Renal cortical epithelial cell (primary cell): ENCODE results near the gene CD80. TPM values are rescaled to one million over a fixed set of nuclear protein-coding genes. Genes with fewer than 3 reads are reported as not detected.
"Not testable (repeated sequence)": the region's sequence is repeated elsewhere in the genome, so short reads cannot be mapped to it uniquely, and the experiment has no call there.

ENCODE experiments used
- DNase-seq: peaks from one replicate; pipeline ENCODE4 v3.0.0-alpha.2; 2011; ENCODE audit warnings: low read depth
- total RNA-seq: library from RNA; depleted of rRNA; stranded (reverse); fragments of >200 nt; gene quantifications from 2 replicates; pipeline ENCODE4 v1.2.3, GENCODE V29; 2014

CD80 gene, protein sequence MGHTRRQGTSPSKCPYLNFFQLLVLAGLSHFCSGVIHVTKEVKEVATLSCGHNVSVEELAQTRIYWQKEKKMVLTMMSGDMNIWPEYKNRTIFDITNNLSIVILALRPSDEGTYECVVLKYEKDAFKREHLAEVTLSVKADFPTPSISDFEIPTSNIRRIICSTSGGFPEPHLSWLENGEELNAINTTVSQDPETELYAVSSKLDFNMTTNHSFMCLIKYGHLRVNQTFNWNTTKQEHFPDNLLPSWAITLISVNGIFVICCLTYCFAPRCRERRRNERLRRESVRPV
- not detected in 2 replicates for total RNA-seq

DNA sequence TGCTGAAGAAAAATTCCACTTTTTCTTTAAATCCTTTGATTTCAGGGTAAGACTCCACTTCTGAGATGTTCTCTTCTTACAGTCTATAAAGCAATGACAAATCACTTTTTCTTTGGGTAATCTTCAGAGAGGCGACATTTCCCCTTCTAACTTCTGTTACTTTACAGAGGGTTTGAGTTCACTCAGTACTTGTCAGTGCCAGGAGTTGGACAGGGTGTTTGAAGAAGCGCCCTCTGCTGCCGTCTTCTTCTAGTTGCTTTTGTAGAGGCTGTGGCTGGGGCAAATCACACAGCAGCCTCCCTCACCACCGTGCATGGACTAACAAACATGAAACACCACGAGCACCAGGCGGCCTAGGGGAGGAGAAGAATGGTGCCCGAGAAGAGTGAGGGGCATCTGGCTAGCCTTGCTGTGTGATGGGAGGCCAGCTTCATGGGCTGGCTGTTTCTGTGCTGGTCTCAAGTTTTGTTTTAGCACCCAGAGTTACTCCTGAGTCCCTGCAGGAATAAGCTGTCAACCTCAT is at the start of gene CD80:
Gene CD80, minus strand, starts transcription at position 174 of the 523 bp plus-strand sequence. CDS start 1,886 bp downstream, outside the sequence.
- DNase-seq: peak; percentile 58

DNA sequence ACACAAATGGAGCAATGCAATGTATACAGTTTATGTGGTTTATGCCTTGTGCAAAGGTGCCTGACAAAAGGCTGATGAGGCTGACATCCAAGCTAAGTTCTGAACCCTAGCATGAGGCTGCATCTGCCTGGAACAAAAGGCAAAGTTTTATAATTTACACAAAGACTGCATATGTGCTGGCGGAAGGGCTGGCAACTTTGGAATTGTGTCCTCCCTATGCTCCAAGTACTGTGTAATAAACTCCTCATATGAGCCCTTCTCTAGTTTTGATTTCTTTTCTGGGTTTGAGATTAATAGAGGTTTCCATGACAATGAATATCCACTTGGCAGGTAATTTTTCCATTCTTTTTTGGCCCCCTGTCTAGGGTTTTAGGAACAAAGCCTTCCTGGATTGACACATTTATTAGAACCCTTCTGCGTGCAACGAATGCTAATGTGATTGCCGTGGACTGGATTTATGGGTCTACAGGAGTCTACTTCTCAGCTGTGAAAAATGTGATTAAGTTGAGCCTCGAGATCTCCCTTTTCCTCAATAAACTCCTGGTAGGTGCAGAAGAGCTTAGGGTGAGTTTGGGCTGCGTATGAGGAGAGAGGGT is 49.1 kb upstream of the CD80 start:
- no peak for DNase-seq

DNA sequence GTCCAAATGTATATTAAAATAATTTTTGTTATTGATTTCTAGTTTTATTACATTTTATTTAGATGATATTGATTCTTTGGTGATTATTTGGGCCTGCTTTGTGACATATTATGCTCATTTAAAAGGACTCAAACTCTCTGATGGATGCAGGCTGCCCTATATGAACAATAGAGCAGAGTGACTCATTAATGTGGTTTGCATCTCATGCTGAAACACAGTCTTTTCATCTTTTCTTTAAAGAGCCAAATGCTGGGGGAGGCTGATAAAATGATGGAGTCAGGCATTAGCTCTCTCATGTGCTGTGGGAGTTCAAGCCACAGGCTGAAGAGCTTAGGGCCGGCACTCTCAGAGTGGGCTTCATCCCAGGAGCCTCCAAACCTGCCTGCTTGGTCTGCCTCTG is 45.5 kb upstream of the CD80 start:
- DNase-seq: peak; percentile 51

DNA sequence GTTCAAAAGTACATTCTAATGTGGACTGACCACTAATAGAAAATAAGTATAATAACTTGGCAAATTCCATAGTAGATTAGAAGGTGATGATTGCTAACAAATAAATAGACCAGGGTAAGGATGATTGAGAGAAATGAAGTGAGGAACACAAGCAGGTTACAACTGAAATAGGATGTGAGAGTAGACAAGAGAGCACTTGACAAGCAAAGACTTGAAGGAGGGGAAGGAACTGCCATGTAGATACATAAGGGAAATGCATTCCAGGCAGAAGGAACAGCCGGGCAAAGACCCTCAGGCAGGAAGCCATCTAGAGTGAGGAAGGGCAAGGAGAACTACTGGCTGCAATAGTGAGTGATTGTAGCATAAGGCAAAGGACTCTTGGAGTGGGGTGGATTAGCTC is 43.3 kb upstream of the CD80 start:
- no peak for DNase-seq

DNA sequence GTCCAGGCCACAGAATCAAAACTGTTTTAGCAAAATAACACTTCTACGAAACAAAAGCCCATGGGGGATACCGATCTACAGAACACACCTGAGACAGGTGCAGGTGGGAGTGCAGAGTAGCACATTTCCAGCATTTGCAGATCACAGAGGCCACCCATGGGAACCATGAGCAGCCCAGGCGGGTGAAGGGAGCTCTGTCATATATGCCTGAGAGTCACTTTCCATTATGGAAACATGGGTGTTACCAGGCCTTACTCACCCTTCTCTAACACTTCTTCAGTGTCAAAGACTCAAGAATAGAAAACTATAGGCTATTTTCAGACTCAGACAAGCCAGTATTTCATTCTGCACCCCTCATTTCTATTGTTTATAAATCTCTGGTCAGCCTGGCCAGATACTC is 41.7 kb upstream of the CD80 start:
- DNase-seq: no peak

DNA sequence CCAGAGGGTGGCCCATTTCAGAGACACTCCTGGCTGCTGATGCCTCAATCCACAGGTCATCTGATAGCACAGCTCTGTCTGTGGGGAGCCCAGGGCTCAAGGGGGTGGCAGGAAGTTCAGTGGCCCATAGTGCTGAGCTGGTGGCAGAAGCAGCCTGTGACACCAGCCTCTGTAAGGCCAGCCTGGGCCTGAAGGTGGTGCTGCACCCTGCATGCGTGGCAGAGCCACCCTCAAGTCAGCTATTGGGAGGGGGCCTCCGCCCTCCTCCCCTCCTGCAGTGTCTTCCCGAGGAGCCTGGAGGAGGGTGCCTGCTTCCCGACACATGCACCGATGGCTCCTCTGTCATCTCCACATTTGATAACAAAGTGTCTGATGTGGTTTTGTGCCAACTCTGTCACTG is 41.3 kb upstream of the CD80 start:
- DNase-seq: no peak

DNA sequence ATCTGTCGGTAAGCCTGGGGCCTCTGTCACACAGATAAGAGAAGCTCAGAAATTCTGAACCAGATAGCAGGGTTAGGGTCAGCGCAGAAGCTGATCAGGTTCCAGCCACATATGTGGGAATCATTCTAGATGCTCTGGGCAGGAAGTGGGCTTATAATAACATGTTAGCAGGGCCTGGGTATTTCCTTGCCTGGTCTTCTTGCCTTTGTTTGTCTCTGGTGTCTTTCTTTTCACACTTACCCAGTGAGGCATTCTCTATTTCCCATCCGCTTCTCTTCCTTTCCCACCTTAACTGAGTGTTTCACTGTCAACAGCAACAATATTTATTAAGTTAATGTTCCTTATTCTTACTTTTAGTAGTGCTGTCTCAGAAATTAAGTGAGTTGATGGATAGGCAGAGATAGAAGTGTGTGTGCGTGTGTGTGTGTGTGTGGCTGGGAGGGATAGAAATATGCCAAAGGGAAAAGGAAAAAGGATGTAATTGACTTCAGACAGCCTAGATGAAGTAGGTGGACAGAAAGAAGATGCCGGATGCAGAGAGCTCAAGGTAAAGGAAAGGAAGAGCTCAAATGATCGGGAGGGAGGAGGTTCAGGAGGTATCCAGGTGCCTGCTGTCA is 40.3 kb upstream of the CD80 start:
- DNase-seq: no peak

DNA sequence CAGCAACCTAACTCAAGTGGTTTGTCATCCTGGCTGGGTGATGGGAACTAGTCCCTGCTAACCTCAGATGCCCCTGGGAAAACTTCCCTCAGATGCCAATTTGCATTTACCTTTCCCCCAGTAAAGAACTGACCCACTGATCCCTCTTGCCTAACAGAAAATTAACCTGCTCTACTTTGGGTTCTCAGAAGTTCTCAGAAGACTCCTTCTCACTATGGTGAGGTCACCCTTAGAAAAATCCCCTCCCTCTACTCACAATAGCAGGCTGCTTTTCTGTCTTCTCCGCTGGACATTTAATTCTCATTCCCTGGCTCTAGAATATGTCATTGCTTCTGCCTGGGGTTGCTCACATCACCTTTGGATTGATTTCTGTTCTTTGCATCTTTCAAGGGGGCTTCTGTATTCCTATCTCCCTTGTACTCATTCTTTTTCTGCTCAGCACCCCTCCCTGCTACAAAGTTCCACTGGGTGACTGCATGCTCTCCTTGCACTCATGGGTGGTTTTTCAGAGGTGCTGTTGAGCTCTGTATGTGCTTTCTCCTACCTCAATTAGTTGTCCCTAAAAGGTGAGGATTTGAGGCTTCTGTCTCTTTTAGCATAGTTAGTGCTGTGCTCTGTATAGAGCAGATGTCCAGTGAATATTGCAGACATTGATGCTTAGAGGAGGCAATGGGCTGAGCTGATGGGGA is 39.1 kb upstream of the CD80 start:
- DNase-seq: peak; percentile 69

DNA sequence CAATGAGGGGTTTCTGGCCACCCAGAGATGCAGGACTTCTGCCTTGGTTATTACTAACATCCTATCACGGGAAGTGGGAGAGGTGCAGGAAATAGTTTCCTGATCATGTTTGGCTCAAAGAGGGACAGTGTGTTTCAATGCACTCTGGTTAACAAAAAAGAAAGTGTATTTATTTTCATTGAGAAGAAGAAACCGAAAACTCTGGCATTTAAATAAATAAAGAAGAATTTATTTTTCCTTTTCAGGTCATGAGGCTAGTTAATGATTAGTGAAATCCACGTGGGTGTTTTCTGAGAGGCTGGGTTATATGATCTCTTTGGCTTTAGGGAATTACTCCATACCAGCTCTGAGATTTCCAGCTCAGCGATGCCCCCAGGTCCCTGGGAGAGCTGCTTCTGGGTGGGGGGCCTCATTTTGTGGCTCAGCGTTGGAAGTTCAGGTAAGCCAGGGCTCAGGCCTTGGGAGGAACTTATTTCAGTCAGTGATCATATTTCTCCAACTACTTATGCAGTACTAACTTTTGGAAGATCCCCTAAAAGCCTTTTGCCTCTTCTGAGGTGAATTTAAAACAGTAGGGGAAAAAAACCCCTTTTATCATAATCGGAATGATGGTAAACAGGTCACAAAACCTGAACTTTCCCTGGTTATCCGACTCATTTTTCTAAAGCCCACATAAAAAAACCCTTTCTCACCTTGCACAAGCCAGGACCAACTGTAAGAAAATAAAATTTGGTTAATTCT is 38.3 kb upstream of the CD80 start, which contains the start of gene PLA1A:
Gene PLA1A, plus strand, starts transcription at position 338 of the 741 bp plus-strand sequence. Its CDS starts 29 bp downstream, at position 367.
- peak; percentile 88 for DNase-seq

DNA sequence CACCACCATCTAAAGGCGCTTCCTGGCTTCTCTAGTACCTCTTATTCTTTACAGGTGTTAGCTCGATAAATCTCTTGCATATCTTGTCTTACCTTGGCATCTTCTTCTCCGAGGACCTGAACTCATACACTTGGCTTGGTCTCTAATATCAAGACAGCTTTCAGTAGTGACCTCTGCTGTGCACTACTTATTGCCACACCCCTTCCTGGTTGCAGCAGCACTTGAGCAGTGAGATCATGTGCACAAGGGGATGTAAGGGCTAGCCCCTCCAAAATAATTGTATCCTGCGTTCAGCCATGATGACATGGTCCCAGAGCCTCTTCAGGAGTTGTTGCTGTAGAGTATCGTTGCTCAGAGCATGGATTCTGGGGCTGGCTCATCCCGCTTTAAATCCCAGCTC is 37.0 kb upstream of the CD80 start:
- no peak for DNase-seq

DNA sequence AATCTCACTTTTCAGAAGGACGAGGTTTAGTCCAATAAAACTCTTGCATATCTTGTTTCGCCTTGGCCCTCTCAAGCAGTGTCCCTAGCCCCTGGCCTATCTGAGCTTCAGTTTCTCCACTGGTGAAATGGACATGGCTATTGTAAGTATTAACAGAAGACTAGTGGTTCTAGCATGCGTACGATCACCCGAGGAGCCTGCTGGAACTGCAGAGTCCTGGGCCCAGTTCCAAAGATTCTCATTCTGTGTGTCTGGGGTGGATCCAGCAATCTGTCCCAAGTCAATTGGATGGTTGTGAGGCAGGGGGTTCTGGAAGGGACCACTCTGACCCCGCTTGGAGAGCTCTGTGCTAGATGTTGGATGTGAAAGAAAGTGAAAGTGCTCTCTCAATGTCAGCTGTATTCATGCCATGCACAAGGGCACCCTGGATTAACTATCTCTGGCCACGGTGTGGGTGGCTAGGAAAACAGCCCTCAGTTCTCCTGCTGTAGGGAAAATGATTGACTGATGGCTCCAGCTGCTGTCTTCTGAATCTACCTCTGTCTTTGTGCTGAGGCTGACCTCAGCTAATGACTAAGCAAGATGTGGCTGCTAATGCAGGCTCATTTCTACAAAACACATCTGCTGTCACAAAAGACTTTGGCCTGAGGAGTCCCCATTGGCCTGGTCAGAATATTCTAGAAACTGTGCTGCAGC is 36.4 kb upstream of the CD80 start:
- peak; percentile 63 for DNase-seq

DNA sequence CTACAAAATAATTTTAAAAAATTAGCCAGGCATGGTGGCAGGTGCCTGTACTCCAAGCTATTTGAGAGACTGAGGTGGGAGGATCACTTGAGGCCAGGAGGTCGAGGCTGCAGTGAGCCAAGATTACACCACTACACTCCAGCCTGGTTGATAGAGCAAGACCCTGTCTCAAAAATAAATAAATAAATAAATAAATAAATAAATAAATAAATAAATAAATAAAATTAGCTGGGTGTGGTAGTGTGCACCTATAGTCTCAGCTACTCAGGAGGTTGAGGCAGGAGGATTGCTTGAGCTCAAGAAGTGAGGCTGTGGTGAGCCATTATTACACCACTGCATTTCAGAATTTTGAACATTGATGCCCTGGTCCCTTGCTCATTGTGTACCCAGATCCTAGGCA is 35.5 kb upstream of the CD80 start:
- not testable (repeated sequence) for DNase-seq

DNA sequence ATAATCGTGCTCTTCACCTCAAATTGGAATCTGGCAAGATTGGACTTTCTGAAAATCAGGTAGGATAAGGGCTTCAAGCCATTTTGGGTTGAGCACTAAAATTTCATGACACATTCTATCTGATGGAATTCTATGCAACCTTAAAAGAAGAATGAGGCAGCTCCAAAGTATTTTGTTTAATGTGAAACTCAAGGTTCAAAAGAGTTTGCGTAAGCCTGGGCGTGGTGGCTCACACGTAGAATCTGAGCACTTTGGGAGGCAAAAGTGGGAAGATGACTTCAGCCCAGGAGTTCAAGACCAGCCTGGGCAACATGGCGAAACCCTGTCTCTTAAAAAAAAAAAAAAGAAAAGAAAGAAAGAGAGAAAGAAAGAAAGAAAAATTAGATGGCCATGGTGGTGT is 34.7 kb upstream of the CD80 start:
- DNase-seq: no peak

DNA sequence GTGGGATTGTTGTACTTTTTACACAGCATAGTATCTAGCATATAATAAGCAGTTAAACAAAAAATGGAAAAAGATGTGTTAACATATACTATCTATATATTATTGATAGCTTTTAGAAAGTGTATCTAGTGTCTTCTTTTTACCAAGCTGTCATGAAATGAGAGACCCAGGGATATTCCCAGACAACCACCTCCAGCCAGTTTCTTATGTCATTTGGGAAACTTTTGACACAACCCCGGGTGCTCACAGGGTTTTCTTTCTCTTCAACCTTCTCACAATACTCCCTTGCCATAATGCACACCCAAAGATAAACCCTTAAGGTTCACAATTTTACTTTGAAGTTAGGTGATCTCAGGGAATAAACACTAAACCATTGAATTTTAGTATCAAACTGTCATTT is 33.4 kb upstream of the CD80 start:
- no peak for DNase-seq

DNA sequence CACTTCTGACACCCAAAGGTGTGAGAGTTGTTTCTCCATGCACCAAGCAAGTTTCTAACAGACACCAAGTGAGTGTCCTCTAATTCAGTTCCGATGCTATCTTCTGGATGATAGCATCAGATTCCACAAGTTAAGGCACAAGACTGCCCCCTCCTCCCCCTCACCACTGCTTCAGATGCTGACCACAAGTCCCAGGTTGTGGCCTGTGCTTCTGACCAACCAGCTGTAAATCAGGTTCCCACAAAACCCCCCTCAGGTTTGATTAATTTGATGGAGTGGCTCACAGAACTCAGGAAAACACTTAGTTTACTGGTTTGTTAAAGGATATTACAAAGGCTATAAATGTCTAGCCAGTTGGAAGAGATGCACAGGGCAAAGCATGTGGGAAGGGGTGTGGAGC is 31.3 kb upstream of the CD80 start:
- no peak for DNase-seq

DNA sequence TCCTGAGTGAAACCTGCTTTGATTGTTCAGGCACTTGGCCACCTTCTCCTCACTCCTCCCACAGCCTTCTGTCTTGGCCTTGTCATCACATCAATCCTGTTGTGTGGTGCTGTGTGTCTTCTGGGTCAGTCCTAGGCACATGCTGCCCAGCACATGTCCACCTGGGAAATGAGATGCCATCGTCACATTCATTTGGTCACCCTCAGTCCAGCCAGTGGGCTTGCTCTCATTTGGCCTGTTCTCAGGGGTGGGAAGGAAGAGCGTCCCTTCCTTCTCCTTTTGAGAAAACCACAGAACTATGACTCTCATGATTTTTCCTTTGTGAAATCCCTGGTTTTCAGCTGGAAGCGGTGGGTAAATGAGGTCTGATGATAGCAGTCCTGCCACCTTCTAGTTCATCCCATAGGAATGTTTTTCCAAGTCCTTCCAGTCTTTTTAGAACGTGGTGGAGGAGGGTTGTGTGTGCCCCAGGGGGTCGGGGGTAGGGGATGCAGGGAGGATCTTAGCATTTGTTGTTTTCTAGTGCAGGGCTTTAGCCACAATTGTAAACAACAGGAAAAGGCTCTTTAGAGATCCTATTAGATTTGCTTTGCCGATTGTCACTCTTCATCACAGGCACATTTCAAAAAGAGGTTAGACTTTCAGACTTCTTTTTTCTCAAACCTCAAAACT is 29.8 kb upstream of the CD80 start:
- DNase-seq: no peak

DNA sequence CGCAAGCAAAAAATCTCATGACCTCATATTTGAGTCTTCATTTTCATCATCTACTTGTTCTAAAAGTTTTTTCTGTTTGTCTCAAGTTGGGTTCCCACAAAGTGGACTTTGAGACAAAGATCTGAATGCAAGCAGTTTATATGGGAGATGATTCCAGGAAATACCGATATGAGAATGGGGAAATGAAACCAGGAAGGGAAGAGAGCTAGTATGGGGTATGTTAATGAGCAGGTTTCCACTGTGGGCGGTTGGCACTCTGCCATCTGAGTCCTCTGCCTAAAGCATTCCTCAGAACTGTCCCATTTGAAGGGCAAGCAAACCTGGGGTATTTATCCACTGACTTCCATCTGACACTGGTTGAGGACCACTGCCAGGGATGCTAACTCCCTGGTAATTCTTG is 28.7 kb upstream of the CD80 start:
- peak; percentile 29 for DNase-seq

DNA sequence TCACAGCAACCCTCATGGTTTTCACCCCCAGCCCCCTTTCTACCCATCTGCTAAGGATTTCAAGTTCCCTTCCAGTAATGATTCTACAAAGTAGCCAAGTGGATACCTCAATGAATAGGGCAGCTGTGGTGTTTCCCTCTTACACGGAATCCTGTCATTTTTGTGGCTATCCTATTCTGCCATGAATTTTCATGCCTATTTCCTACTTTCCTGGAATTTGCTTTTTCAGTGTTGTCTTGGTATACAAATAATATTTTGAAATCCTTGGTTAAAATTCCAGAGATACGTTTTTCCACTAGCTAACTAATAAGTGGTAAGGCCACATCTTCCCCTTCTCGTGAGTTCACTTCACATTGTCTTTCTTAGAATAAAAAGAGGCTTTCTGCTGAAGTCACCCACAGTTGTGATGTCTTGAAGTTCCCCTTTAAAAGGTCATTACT is 27.3 kb upstream of the CD80 start:
- DNase-seq: no peak

DNA sequence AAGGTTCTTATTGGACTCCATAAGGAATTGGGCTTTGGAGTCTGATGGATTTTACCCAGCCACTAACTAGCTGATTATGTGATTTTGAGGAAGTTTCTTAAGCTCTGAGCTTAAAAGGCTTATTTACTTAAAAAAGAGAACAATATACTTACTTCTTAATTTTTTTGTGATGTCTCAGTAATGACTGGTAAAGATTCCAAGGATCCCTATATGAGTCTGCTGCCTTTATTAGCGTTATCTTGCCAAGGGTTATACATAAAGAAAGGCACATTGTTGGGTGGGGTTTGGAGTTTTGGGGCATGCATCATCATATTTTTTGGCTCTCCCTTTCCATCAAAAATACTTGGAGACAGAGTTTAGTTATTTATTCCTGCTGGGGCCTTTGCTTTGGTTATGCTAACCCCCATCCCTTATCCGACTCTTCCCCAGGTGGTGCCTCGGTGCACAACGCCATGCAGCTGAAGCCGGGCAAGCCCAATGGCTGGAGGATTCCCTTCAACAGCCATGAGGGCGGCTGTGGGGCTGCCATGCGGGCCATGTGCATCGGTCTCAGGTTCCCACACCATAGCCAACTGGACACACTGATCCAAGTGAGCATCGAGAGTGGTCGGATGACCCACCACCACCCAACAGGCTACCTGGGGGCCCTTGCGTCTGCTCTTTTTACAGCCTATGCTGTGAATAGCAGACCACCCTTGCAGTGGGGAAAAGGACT is 26.6 kb upstream of the CD80 start:
- no peak for DNase-seq

DNA sequence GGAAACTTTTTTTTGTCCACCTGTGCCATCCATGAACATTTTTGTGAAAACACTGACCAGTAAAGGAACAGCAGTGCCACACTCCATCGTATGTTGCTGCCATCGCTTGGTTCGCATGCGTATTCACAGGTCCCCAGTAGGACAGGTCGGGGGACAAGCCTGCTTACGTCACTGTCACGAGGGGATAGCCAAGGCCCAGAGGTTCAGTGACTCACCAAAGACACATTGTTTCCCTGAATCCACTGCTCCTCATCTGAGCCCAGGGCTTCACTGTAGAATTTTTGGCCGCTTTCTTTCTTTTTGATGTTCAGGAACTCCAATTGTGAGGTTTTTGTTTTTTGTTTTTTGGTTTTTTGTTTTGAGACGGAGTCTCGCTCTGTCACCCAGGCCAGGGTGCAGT is 25.8 kb upstream of the CD80 start:
- no peak for DNase-seq
